GM12872 (cell line): ENCODE measurements around the gene TCERG1L.

Source experiments
- CTCF ChIP-seq: IDR thresholded peaks from 3 replicates; pipeline ENCODE4 v1.5.1; 2011; ENCODE audit warnings: low read depth, mild to moderate bottlenecking, low read length, moderate library complexity; ENCODE audit not compliant: insufficient read depth

Gene TCERG1L

GRCh38 chr10:131207584-131208532, 103.7 kb downstream of the TCERG1L start:
- TF ChIP-seq CTCF = no peak

GRCh38 chr10:131207176-131207575, 104.3 kb downstream of the TCERG1L start:
- TF ChIP-seq CTCF = no peak

GRCh38 chr10:131206111-131206995, 105.2 kb downstream of the TCERG1L start:
- TF ChIP-seq CTCF = no peak

GRCh38 chr10:131205556-131205955, 106.0 kb downstream of the TCERG1L start:
- TF ChIP-seq CTCF = no peak

- no peak for TF ChIP-seq CTCF
These were observed 106.9 kb downstream of the TCERG1L start for GRCh38 chr10:131204406-131205152.

GRCh38 chr10:131203456-131204357, 107.8 kb downstream of the TCERG1L start:
- no peak for TF ChIP-seq CTCF
